ENCODE measurements around the gene CHADL. TPM values are rescaled to one million over a fixed set of nuclear protein-coding genes. Genes with fewer than 3 reads are reported as not detected.
A peak's percentile ranks its signal among the peaks of the same experiment; 100 is the strongest.

CHADL gene
- total RNA-seq, 1 donor, result 1.1 TPM

- peaks cover 75% of the 10 kb centered on the region for H3K36me3 ChIP-seq (ENCODE audit: insufficient read depth, low read length)
- H3K4me3 ChIP-seq (ENCODE audit: insufficient read depth, low read length), result no peak overlapping the region
- TF ChIP-seq CTCF (IDR thresholded peaks at IDR 0.05; ENCODE audit: extremely low read depth, low read depth, low read length), result no peak
- no peaks in the 10 kb centered on the region for H3K9me3 ChIP-seq (ENCODE audit: low read depth, low read length)
- H3K79me2 ChIP-seq (ENCODE audit: insufficient read depth, low read length), result peaks cover 35% of the 10 kb centered on the region
- H3K27me3 ChIP-seq (ENCODE audit: insufficient read depth, low read length), result no peaks in the 10 kb centered on the region
- H2AFZ ChIP-seq (ENCODE audit: low read length), result no peak overlapping the region
- H3K4me1 ChIP-seq (ENCODE audit: insufficient read depth, low read length), result no peaks in the 10 kb centered on the region
- no peak overlapping the region for H3K4me2 ChIP-seq (ENCODE audit: insufficient read depth, low read length)
- H3K27ac ChIP-seq (ENCODE audit: low read depth, low read length), result no peak overlapping the region
- H4K20me1 ChIP-seq (ENCODE audit: insufficient read depth, low read length), result peaks cover 11% of the 10 kb centered on the region
- peak; percentile 45 for DNase-seq (ENCODE audit: insufficient read length, low spot score, missing footprints)
Observed at GRCh38 chr22:41271787-41272186, 31.1 kb upstream of the CHADL start.

GRCh38 chr22:41267958-41268357 is 27.2 kb upstream of the CHADL start:
- Histone ChIP-seq H3K4me2 (ENCODE audit: insufficient read depth, low read length) (no peak overlapping the region), H4K20me1 (ENCODE audit: insufficient read depth, low read length) (peaks cover 13% of the 10 kb centered on the region), H3K9me3 (ENCODE audit: low read depth, low read length) (no peaks in the 10 kb centered on the region), H3K4me3 (ENCODE audit: insufficient read depth, low read length) (no peak overlapping the region), H3K79me2 (ENCODE audit: insufficient read depth, low read length) (peaks cover 31% of the 10 kb centered on the region), H3K36me3 (ENCODE audit: insufficient read depth, low read length) (peaks cover 79% of the 10 kb centered on the region), H2AFZ (ENCODE audit: low read length) (no peak overlapping the region), H3K27ac (ENCODE audit: low read depth, low read length) (no peak overlapping the region), H3K4me1 (ENCODE audit: insufficient read depth, low read length) (no peaks in the 10 kb centered on the region), H3K27me3 (ENCODE audit: insufficient read depth, low read length) (no peaks in the 10 kb centered on the region)
- no peak for TF ChIP-seq CTCF (IDR thresholded peaks at IDR 0.05; ENCODE audit: extremely low read depth, low read depth, low read length)
- DNase-seq (ENCODE audit: insufficient read length, low spot score, missing footprints), result no peak

GRCh38 chr22:41264408-41264941 is 23.7 kb upstream of the CHADL start:
- no peak overlapping the region for H3K27ac ChIP-seq (ENCODE audit: low read depth, low read length)
- H3K9me3 ChIP-seq (ENCODE audit: low read depth, low read length), result no peaks in the 10 kb centered on the region
- H3K4me3 ChIP-seq (ENCODE audit: insufficient read depth, low read length), result no peak overlapping the region
- H3K79me2 ChIP-seq (ENCODE audit: insufficient read depth, low read length), result peaks cover 18% of the 10 kb centered on the region
- H3K4me2 ChIP-seq (ENCODE audit: insufficient read depth, low read length), result no peak overlapping the region
- no peak for TF ChIP-seq CTCF (IDR thresholded peaks at IDR 0.05; ENCODE audit: extremely low read depth, low read depth, low read length)
- H3K27me3 ChIP-seq (ENCODE audit: insufficient read depth, low read length), result no peaks in the 10 kb centered on the region
- peaks cover 11% of the 10 kb centered on the region for H4K20me1 ChIP-seq (ENCODE audit: insufficient read depth, low read length)
- peak; percentile 76 for DNase-seq (ENCODE audit: insufficient read length, low spot score, missing footprints)
- H3K4me1 ChIP-seq (ENCODE audit: insufficient read depth, low read length), result no peaks in the 10 kb centered on the region
- no peak overlapping the region for H2AFZ ChIP-seq (ENCODE audit: low read length)
- peaks cover 87% of the 10 kb centered on the region for H3K36me3 ChIP-seq (ENCODE audit: insufficient read depth, low read length)

DNA sequence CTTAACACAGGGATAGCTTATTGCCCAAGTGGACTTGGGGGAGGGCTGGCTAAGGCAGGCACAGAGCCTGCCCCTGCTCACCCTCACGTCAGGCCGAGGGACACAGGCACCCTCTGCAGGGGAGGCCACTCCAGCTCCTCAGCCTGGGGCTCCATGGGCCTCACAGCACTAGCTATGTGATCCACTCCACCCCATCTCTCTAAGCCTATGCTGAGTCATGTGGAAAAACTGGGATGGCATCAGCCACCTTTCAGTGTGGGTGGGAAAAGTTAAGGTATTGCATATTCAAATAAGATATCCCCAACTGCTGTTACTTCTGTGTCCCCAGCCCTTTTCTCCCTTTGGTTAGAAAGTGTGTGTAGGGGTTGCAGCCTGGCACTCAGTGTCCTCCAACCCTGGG is 23.0 kb upstream of the CHADL start:
- peaks cover 11% of the 10 kb centered on the region for H4K20me1 ChIP-seq (ENCODE audit: insufficient read depth, low read length)
- H3K27ac ChIP-seq (ENCODE audit: low read depth, low read length), result no peak overlapping the region
- no peak for TF ChIP-seq CTCF (IDR thresholded peaks at IDR 0.05; ENCODE audit: extremely low read depth, low read depth, low read length)
- H3K4me1 ChIP-seq (ENCODE audit: insufficient read depth, low read length), result no peaks in the 10 kb centered on the region
- peaks cover 18% of the 10 kb centered on the region for H3K79me2 ChIP-seq (ENCODE audit: insufficient read depth, low read length)
- DNase-seq (ENCODE audit: insufficient read length, low spot score, missing footprints), result peak; percentile 84
- H3K36me3 ChIP-seq (ENCODE audit: insufficient read depth, low read length), result peaks cover 87% of the 10 kb centered on the region
- no peaks in the 10 kb centered on the region for H3K9me3 ChIP-seq (ENCODE audit: low read depth, low read length)
- no peak overlapping the region for H3K4me3 ChIP-seq (ENCODE audit: insufficient read depth, low read length)
- H2AFZ ChIP-seq (ENCODE audit: low read length), result no peak overlapping the region
- no peaks in the 10 kb centered on the region for H3K27me3 ChIP-seq (ENCODE audit: insufficient read depth, low read length)
- no peak overlapping the region for H3K4me2 ChIP-seq (ENCODE audit: insufficient read depth, low read length)
